NOMO-1 treated with dmso at 0.1 percent for 144 hours (cell line): ENCODE data around the gene ASIC1.

Experiments used
- DNase-seq: peaks from one replicate; lab custom pipeline; 2025; ENCODE audit not compliant: unreplicated experiment; lab: John Stamatoyannopoulos, UW

The ASIC1 gene

DNA sequence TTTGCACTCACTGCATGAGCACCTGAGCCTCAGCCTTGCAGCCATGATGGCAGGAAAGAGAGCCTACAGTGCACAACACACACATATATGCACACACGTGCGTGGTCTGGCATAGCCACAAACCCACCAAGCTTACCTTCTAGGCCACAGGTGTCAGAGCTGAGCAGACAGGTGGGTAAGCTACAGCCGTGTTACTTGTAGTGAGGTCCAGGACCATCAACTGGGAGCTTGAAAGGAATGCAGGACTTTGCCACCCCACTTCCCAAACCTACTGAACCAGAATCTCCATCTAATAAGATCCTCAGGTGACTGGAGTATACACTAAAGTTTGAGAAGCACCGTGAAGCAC lies 2.7 kb downstream of the ASIC1 start:
- no peak for DNase-seq

DNA sequence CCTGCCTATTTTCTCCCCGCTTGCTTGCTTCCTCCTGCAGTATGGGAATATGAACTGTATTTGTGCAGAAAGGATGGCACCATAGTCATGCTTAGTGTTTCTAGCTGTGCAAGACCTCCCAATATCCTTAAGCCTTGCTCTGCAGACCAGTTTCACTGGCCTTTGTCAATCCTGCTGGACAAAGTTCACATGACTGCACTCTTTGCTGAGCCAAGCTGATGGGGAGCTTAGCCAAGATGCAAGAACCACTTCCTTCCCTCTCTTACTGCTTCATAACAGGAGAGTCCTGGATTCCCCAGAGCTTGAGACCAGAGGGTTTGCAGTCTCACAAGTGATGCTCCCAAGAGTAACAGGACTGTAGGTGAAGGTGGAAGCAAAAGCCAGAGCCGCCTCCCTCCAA lies 3.8 kb downstream of the ASIC1 start:
- no peak for DNase-seq

DNA sequence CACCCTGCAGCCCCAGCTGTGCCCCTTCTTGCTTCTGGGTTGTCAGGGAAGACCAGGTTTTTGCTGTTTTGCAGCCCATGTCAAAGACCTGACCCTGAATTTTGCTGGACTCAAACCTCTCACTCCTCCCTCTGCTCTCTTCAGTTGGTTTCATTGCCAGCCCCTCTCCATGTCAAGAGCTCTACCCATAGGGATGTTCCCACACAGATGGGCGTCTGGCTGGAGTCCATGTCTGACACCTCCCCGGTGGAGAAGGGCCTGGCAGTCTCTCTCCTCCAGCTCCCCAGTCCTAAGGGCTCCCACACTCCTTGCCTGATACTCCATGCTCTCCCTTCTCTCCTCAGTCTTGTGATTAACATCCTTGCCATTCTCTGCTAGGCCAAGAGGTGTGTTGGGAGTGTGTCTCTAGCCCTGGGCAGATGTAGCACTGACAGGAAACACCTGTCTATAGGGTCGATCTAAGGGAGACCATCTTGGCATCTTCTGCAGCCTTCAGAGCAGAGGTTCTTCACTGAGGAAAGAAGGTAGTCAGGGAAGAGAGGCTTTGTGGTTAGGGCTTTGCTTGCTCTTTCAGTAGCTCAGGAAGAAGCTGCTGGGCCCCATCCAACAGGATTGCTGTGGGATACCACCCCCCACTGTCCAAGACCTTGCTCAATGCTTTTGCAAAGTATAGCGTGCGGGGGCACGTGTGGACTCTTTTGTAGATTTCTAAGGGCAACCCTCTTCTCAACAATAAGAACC lies 4.7 kb downstream of the ASIC1 start:
- DNase-seq, result no peak

- DNase-seq, result no peak
Measured at GRCh38 chr12:50062728-50063460, 5.5 kb downstream of the ASIC1 start.

- DNase-seq, result no peak
Measured at GRCh38 chr12:50065726-50066310, 8.4 kb downstream of the ASIC1 start.

DNA sequence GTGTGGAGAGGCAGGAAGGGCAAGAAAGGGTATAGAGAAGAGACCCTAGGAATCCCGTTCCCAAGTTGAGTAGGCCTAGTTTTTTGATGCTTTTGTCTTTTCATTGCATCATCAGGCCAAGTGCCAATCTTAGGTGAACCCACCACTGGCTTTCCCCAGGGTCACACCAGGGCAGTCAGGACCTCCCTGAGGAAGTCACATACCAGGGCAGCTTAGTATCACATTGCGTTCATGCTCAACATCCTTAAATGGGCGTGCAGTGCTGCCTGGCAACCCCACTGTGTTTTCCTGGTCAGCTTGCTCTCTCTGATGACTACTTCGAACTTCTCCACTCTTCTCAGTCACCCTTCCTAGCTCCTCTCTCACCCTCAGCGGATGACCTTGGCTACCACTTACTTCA lies 9.0 kb downstream of the ASIC1 start:
- DNase-seq, result no peak

DNA sequence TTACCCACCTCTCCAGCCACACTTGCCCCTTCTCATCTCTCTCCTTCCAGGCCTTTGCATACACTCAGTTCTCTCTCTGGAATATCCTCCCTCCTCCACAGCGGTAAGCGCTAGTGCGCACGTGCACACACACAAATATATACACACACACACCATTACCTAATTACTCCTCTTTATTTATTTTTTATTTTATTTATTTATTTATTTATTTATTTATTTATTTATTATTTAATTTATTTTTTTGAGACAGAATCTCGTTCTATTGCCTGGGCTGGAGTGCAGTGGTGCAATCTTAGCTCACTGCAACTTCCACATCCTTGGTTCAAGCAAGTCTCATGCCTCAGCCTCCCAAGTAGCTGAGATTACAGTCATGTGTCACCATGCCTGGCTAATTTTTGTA lies 11.7 kb downstream of the ASIC1 start:
- DNase-seq, result no peak

DNA sequence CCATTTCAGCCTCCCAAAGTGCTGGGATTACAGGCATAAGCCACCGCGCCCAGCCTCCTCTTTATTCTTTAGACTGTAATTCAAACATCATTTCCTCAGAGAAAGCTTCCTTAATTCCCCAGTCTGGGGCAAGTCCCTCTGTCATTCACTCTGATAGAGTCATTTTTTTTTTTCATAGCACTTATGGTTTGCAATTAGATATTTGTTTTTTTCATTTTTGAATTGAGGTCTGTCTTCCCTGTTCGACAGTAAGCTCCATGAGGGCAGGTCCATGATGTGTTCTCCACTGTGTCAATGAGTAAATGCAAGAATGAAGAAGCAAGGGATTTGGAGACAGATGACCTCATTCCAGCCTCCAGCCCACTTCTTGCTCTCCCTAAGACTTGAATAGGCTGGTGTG lies 12.1 kb downstream of the ASIC1 start:
- DNase-seq, result no peak

- peak; percentile 47 for DNase-seq
Measured at GRCh38 chr12:50070314-50071060, 13.1 kb downstream of the ASIC1 start.

DNA sequence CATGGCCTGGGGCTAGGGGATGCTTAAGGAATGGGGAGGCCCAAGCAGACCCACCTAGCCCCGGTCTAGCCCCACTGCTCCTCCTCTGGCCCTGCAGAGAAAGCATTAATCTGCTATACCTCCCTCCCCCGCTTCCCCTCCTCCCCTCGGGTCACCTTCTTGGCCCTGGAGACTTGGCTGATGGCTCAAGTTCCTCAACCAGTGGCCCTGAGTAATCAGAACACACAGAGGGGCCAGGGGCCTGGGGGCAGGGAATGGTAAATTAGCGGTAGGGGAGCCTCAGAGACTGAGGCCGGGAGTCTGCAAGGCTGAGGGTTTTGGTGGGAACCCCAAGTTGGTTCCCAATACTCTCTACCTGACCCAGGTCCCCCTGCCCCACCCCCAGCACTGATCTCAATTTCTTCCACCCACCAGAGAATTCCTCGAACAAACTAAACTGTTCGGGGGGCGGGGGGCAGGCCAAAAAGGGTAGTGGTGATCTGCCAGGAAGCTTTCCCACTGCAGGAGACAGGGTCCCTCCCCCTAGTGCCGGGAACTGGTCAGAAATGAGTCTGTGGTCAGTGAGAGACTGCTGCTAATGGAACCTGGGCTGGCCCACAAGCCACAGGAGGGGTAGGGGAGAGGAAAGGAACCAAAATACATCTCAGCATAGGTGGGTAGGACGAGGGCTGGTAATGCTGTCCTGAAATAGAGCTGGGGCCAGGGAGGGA lies 15.0 kb downstream of the ASIC1 start:
- no peak for DNase-seq

GRCh38 chr12:50073206-50073605 lies 15.8 kb downstream of the ASIC1 start:
- no peak for DNase-seq

GRCh38 chr12:50073712-50074111 lies 16.3 kb downstream of the ASIC1 start:
- DNase-seq, result no peak

GRCh38 chr12:50074936-50075807 lies 17.8 kb downstream of the ASIC1 start:
- peak; percentile 48 for DNase-seq

DNA sequence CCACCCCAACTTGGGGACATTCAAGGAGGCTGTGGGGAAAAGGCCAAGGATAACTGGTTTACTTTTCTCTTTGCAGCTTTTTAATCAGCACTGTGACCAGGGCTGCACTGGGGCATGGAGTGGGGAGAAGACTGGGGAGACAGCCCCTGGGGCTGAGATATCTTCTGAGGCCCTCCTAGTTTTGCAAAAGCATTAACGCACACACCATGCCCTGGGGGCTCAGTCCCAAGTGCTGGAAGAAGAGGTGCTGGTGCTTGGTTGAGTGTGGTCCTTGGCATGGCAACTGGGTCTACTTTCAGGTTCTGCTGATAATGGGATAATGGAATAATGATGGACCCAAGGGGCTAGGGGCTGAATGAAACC lies 18.4 kb downstream of the ASIC1 start:
- no peak for DNase-seq

DNA sequence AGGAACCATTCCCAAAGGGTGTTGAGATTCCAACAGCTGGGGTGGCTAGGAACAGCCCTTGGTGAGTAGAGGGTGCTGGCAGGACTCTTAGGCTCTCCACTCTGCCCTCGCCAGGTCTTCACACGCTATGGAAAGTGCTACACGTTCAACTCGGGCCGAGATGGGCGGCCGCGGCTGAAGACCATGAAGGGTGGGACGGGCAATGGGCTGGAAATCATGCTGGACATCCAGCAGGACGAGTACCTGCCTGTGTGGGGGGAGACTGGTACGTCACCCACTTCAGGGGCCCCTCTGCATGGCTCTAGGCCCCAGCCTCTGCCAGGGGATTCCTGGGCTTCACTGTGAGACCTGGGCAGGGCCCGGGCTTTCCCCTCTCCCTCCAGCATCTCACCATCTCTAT lies 19.7 kb downstream of the ASIC1 start:
- DNase-seq, result no peak

- no peak for DNase-seq
Measured at GRCh38 chr12:50078281-50078680, 20.9 kb downstream of the ASIC1 start.

DNA sequence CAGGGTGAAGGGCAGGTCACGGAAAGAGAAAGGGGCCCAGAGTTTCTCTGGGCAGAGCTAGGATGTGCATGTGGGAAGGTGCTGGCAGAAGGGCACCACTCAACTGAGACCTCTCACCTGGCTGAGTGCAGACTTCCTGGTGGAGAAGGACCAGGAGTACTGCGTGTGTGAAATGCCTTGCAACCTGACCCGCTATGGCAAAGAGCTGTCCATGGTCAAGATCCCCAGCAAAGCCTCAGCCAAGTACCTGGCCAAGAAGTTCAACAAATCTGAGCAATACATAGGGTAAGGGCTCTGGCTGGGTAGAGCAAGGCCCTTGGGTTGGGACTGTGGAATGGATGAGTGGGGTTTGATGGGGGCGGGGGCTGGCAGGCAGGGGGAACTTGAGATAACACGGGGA lies 22.4 kb downstream of the ASIC1 start:
- no peak for DNase-seq

DNA sequence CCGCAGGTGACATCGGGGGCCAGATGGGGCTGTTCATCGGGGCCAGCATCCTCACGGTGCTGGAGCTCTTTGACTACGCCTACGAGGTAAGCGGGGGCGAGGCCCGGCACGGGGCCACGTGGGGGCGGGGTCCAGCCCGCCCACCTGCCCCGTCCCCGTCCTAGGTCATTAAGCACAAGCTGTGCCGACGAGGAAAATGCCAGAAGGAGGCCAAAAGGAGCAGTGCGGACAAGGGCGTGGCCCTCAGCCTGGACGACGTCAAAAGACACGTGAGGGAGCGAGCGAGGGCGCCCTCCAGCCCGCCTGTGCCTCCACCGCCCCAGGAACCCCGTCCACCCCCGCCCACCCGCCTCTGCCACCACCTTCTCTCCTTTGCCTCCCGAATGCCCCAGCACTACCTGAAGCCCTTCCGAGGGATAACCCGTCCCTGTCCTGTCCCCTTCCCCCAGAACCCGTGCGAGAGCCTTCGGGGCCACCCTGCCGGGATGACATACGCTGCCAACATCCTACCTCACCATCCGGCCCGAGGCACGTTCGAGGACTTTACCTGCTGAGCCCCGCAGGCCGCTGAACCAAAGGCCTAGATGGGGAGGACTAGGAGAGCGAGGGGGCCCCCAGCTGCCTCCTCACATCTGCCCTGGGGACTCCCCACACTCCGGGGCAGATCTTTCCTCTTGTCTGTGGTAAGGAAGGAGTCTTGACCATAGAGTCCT lies 23.9 kb downstream of the ASIC1 start:
- no peak for DNase-seq

GRCh38 chr12:50082644-50083043 lies 25.2 kb downstream of the ASIC1 start:
- no peak for DNase-seq

GRCh38 chr12:50083301-50083700 lies 25.9 kb downstream of the ASIC1 start:
- DNase-seq, result no peak
